Amygdala (tissue), 56 donors: ENCODE measurements around the gene ZNF554.
"Not testable (repeated sequence)": the region's sequence is repeated elsewhere in the genome, so short reads cannot be mapped to it uniquely, and the experiment has no call there.

ENCODE experiments used
- DNase-seq, 56 donors: peaks; one replicate each; lab custom pipeline; 2025; lab: John Stamatoyannopoulos, UW

The ZNF554 gene

GRCh38 chr19:2790194-2790556, 29.5 kb upstream of the ZNF554 start:
- no peak for DNase-seq

DNA sequence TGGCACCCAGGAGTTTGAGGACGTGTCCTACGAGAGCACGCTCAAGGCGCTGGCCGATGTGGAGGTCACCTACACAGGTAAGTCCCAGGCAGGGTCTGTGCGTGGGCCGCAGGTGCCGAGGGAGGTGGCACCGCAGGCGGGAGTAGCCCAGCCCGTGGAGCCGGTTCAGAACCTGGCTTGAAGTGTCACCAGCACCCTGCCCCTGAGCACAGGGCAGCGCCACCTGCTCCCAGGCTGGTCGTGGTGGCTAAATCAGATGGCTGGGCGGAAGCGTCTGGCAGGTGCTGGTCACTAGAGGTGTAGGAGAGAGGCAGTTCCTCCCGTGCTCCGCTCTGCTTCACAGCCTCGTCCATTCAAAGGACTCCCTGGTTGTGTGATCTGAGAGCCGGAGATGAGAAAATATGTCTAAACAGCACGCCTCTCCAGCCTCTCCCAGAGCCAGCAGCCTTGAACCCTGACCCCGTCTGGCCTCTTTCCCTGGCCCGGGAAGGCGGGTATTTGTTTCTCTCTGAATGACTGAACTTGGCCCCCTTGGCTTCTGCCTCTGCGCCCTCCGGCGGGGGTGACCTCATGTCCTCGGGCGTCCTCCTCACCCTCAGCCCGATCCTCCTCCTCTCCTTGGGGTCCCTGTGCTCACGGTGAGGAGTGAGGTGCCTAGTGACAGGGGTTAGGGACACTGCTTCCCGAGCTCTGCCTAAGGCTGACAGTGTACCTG, 29.0 kb upstream of the ZNF554 start:
- no peak for DNase-seq

DNA sequence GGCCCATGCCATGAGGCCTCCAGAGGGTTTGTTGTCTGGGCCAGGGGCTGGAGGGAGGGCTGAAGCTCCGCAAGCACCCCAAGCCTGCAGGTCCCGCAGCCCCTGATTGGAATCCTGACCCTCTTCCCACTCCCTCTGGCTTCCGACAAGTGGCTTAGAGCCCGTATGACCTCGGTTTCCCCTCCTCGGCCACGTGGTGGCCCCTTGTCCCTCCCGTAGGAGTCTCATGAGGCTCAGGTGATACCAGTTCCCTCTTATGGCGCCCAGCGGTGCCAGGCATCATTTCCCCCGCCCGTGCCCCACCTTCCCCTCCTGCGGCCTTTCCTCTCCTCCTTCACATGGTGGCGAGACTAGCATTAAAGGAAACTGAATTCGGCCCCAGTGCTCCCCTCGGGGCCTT, 28.2 kb upstream of the ZNF554 start:
- DNase-seq = no peak

DNA sequence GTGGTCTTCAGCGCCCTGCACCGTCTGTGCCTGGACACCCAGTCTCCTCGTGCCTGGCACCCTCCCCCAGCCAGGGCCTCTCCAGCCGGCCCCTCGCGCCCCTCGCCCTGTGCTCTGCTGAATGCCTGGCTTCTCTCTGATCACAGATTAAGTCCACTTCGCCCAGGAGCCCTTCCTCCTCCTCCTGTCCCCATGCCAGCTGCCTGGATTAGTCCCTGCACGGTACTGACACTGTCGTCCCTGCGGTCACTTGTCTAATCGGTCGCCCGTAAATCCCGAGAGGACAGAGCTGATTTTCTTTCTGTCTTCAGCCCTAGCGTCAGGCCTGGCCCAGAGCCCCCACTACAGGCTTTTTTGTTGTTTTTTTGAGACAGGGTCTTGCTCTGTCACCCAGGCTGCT, 27.8 kb upstream of the ZNF554 start:
- DNase-seq = no peak

GRCh38 chr19:2792666-2793065, 27.0 kb upstream of the ZNF554 start:
- not testable (repeated sequence) for DNase-seq

GRCh38 chr19:2793126-2793525, 26.5 kb upstream of the ZNF554 start:
- DNase-seq = no peak

DNA sequence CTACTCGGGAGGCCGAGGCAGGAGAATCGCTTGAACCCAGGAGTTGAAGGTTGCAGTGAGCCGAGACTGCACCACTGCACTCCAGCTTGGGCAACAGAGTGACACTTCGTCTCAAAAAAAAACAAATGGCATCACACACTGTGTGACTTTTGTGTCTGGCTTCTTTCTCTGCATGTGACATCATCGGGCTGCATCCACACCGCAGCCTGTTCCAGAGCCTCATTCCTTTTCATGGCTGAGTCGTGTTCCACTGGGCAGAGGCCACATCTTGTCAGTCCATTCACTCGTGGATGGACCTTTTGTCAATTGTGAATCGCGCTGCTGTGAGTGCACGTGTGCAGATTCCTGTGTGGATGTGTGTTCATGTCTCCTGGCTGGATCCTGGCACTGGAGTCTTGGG, 26.1 kb upstream of the ZNF554 start:
- no peak for DNase-seq

GRCh38 chr19:2795827-2796658, 23.6 kb upstream of the ZNF554 start:
- DNase-seq = no peak

DNA sequence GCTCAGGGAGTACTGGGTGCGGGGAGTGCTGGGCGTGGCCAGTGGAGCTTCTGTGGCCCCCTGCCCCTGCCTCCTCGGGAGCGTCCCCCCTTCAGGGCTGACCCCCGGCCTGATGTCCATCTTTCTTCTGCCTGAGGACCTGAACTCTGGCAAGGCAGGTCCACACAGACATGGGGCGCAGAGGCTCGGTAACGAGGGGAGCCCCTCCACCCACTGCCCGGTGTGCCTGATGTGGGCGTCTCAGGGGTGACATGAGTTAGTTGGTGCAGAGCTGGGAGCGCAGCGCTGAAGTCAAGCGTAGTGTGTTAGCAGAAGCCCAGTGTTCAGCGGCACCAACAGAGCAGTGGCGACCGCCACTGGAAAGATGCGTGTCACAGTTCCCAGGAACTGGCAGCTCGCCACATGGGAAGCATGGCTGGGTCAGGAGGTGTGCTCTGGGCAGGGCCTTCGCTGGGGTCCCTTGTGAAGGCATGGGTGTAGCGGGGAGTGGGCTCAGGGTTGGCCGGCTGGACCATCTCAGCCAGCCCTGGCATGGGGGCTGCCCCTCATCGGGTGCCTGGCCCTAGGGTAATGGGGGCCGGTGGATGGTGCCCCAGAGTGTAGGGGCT, 22.9 kb upstream of the ZNF554 start:
- DNase-seq = peak in 1 of 56 donors; percentile 9

DNA sequence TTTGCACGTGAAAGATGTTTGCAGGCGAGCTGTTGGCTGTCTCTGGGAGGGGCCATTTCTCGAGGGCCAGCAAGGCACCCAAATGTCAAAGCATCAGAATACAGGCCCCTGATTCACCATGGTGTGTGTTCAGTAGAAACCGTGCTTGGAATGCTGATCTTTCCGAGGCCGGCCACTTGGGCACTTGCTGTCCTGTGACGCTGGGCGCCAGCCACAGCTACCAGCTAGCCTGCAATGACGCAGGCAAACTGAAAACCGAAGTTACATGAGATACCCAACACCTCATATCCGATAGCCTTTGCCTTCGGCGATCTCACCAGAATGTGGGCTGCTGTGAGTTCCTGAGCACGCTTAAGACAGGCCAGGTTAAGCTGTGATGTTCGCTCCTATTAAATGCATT, 22.4 kb upstream of the ZNF554 start:
- DNase-seq = peak in 4 of 56 donors; percentile 6 to 25 (median 14)

DNA sequence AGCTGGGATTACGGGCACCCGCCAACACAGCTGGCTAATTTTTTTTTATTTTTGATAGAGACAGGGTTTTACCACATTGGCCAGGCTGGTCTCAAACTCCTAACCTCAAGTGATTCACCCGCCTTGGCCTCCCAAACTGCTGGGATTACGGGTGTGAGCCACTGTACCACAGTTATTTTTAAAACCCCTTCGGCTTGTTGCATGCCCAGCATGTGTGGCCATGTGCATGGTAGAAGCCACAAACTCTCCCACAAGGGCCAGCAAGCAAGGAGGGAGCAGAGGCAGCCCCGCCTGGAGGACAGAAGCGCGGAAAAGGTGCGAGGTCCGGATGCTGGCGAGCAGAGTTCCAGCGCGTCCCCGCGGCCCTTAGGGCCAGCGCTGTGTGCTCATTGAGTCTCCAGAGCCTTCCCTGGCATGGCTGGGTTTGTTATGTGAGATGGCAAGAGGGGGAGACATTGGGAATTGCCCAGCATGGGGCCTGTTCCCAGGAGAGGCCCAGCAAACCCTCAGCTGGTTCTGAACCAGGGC, 21.4 kb upstream of the ZNF554 start:
- no peak for DNase-seq

- peak in 1 of 56 donors; percentile 26 for DNase-seq
These were observed 20.9 kb upstream of the ZNF554 start for GRCh38 chr19:2798733-2799132.

GRCh38 chr19:2799273-2800020, 20.2 kb upstream of the ZNF554 start:
- DNase-seq = no peak

- no peak for DNase-seq
These were observed 19.2 kb upstream of the ZNF554 start for GRCh38 chr19:2800506-2800905.

DNA sequence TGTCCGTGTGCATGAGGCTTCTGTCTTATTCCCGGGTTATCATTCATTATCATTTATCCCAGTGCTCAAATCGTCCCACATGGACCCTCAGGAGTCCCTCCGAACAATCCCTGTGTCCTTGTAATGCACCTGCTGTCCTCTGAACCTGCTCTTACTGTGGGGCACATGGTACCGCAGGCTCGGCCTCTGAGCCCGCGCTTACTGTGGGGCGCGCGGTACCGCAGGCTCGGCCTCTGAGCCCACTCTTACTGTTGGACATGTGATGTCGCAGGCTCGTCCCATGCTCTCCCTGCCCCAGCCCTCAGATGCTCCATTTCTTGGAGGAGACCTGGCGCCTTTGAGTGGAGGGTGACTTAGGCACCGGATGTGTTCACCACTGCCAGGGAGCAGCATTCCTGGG, 16.8 kb upstream of the ZNF554 start:
- DNase-seq = no peak

GRCh38 chr19:2803486-2804155, 16.0 kb upstream of the ZNF554 start:
- DNase-seq = no peak

GRCh38 chr19:2804156-2805004, 15.3 kb upstream of the ZNF554 start:
- no peak for DNase-seq

DNA sequence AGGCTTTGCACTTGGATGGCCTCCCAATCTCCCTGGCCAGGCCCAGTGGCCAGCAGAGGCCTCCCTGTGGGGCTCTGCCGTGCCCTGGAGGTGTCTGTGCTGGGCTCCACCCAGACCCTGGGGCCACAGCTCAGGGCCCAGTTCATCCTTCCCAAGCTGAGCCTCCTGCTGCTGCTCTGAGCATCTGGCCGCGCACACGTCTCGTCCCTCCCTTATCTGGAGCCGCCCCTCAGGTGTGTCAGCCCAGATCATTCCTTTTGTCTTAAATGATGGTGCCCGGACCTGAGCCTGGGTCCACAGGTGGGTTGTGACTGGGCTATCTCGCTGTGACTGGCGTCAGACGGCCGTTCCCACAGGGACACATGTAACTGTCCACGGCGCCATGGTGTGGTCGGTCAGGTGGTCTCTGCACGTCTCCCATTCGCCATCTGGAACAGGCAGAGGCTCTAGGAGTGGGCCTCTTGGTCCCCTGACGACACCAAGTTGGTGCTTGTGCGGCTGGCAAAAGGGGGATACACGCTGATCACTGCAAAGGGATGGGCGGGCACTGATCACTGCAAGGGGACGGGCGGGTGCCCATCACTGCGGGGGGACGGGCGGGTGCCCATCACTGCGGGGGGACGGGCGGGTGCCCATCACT, 14.3 kb upstream of the ZNF554 start:
- DNase-seq = no peak
